Peyer's patch (tissue), 4 donors: ENCODE results near the gene HHIPL2. TPM values are rescaled to one million over a fixed set of nuclear protein-coding genes. Genes with fewer than 3 reads are reported as not detected.
"Not testable (repeated sequence)": the region's sequence is repeated elsewhere in the genome, so short reads cannot be mapped to it uniquely, and the experiment has no call there.

ENCODE experiments used
- DNase-seq, 3 donors: peaks; one replicate each; pipeline ENCODE4 v3.0.0-alpha.2; 2017 to 2019
- H3K27ac ChIP-seq, 4 donors: fragments of 200-600 bp; sonication (generic); one replicate each; pipeline ENCODE4 v1.5.1; 2016 to 2019
- H3K27me3 ChIP-seq, 2 donors: fragments of 200-600 bp; sonication (generic); one replicate each; pipeline ENCODE4 v1.5.1; 2019
- H3K36me3 ChIP-seq, 3 donors: fragments of 200-600 bp; sonication (generic); one replicate each; pipeline ENCODE4 v1.5.1; 2016 to 2019
- H3K4me1 ChIP-seq, 4 donors: fragments of 200-600 bp; sonication (generic); one replicate each; pipeline ENCODE4 v1.5.1; 2016 to 2019
- H3K4me3 ChIP-seq, 4 donors: fragments of 200-600 bp; sonication (generic); 1 replicate in 3 of 4; 2 replicates in 1 of 4; pipeline ENCODE4 v1.5.1; 2016 to 2019; ENCODE audit warnings: mild to moderate bottlenecking in 1 of 4
- H3K9me3 ChIP-seq, 4 donors: fragments of 200-600 bp; sonication (generic); one replicate each; pipeline ENCODE4 v1.5.1; 2016 to 2019; ENCODE audit warnings: mild to moderate bottlenecking in 1 of 4
- CTCF ChIP-seq, 6 experiments: fragments of 450-650 bp in 4 of 6; fragments of 200-600 bp in 2 of 6; sonication (generic) in 1 of 6; IDR thresholded peaks; one replicate each; pipeline ENCODE4 v1.5.1; 2017 to 2019; ENCODE audit warnings: antibody characterized with exemption in 6 of 6, mild to moderate bottlenecking in 3 of 6, moderate library complexity in 1 of 6
- POLR2A ChIP-seq, 2 donors: fragments of 450-650 bp; IDR thresholded peaks; one replicate each; pipeline ENCODE4 v1.5.1; 2017; ENCODE audit warnings: antibody characterized with exemption in 2 of 2, mild to moderate bottlenecking in 2 of 2, moderate library complexity in 2 of 2
- total RNA-seq, 4 donors: library from RNA; depleted of rRNA; stranded (reverse); fragments of >200 nt; gene quantifications; one replicate each; pipeline ENCODE4 v1.1.0, GENCODE V29; 2016

Gene HHIPL2
- total RNA-seq, 4 donors from 2014 or later = 3.3 TPM; not detected in 3

DNA sequence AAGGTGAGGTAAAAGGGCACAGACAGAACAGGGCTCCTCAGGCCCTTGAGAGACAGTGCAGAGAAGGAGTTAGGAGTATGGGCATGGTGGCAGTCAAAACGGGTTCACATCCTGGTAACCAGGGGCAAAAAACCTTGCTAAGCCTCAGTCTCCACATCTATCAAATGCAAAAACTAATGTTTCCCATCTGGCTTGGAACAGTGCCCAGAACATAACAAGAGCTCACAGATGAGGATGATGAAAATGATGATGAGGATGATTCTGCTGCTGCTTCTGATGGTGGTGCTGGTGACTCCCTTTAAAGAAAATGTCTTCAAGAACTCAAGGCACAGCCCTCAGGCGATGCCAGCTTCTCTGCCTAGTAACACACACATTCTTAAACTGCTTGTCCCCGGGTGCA, 24.1 kb downstream of the HHIPL2 start:
- no peak for DNase-seq
- Histone ChIP-seq H3K36me3 (no peaks in the 10 kb centered on the region), H3K27ac (no peak overlapping the region), H3K4me3 (no peak overlapping the region), H3K4me1 (no peaks in the 10 kb centered on the region), H3K9me3 (no peaks in the 10 kb centered on the region), H3K27me3 (no peaks in the 10 kb centered on the region)
- TF ChIP-seq POLR2A (IDR thresholded peaks at IDR 0.05) (no peak), CTCF (IDR thresholded peaks at IDR 0.05) (no peak)

DNA sequence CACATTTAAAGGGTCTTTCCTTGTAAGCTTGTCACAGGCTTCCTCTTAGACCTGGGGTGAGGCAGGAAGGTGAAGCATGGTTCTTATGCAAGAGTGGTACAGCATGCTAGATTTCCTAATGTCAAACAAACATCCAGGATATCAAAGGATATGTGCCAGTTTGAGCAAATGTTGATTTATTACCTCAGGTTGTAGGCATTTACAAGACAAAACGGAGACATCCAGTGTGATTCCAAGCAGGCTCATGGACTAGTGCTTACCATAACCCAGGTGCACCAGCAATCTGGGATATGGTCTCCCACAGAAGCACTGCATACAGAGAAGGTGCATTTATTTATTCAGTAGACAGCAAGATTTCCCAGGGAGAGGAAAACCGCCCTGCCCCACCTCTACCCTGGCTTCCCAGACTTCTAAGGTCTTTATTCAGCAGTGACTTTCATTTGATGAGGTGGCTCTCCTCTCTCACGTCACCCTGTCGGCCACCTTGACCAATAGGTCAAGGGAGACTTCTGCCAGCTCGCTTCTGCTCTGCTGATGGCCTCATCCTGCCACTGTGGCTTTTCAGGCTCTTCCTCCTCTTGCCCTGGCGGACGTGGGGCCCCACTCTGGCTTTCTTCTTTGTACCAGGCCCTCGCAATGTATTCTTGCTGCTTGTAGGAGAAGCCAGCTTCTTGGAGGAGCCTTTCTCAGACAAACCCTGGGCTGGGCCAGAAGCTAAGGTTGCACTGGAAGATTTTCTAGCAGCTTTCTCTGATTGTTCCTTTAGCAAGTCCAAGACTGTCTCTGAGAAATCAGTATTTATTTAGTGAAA, 25.6 kb downstream of the HHIPL2 start:
- no peaks in the 10 kb centered on the region for H3K9me3 ChIP-seq

DNA sequence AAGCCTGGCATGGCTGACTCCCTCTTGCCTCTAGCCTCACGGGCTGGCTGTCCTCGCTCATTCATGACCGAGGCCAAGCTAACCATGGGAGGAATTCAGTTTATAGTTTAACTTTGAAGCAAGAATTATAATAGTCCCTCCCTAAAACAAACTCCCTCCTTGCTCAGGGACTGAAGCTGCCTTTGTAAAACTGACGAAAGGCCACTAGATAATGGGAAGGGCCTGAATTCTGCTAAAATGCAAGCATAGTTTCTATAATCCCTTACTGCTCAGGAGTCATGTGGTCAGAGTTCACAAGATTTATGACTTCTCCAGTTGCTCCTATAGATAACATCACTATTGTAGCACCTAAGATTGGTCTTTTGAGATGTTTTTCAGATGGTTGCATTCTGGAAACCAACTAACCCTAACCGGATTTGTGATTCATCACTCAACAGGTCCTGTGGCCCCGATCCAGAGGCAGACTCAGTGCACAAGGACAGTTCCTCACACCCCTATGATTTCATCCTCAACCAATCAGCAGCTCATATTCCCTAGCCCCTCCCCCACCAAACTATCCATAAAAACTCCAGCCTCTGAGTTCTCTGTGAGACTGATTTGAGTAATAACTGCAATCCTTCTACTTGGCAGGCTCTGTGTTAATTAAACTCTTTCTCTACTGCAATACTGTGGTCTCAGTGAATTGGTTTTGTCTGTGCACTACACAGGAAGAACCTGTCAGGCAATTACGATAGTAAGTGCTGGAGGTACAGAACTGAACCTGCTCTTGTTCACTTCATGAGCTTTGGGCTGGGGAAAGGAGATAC, 26.4 kb downstream of the HHIPL2 start:
- no peak for TF ChIP-seq POLR2A (IDR thresholded peaks at IDR 0.05)
- no peak for TF ChIP-seq CTCF (IDR thresholded peaks at IDR 0.05)
- H3K4me3 ChIP-seq = no peak overlapping the region
- DNase-seq = no peak

More for the DNA sequence above, 25.6 kb downstream of the HHIPL2 start:
- DNase-seq = no peak
- TF ChIP-seq CTCF (IDR thresholded peaks at IDR 0.05) (no peak), POLR2A (IDR thresholded peaks at IDR 0.05) (no peak)
- Histone ChIP-seq H3K36me3 (no peaks in the 10 kb centered on the region), H3K27ac (no peak overlapping the region), H3K4me3 (no peak overlapping the region), H3K27me3 (no peaks in the 10 kb centered on the region), H3K4me1 (no peaks in the 10 kb centered on the region)

DNA sequence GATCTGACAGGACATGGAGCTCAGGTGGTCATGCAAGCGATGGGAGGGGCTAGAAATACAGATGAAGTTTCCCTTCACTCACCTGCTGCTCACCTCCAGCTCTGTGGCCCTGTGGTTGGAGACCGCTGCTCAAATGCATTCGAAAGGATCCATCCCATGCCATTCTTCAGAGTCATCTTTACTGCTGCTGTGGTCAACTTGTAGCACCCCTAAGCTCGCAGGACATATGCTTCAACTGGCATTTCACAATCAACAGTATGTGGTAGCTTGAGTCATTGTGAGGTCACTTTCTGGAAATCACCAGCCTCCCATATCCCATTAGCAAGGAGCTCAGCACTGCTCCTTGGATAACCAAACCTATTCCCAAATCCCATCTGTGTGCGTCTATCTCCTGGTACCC, 58.4 kb downstream of the HHIPL2 start:
- not testable (repeated sequence) for H3K27ac ChIP-seq, H3K4me1 ChIP-seq, H3K36me3 ChIP-seq, H3K4me3 ChIP-seq, H3K27me3 ChIP-seq, DNase-seq, H3K9me3 ChIP-seq

More for the DNA sequence above, 26.4 kb downstream of the HHIPL2 start:
- Histone ChIP-seq H3K36me3 (no peaks in the 10 kb centered on the region), H3K9me3 (no peaks in the 10 kb centered on the region), H3K27ac (no peak overlapping the region), H3K4me1 (no peaks in the 10 kb centered on the region), H3K27me3 (no peaks in the 10 kb centered on the region)

- DNase-seq, H3K27me3 ChIP-seq, H3K36me3 ChIP-seq, H3K9me3 ChIP-seq, H3K27ac ChIP-seq, H3K4me1 ChIP-seq, H3K4me3 ChIP-seq: not testable (repeated sequence)
Observed at GRCh38 chr1:222487774-222488173, 60.1 kb downstream of the HHIPL2 start.

GRCh38 chr1:222484005-222484404, 63.9 kb downstream of the HHIPL2 start:
- not testable (repeated sequence) for H3K27me3 ChIP-seq, H3K4me1 ChIP-seq, H3K27ac ChIP-seq, H3K9me3 ChIP-seq, H3K4me3 ChIP-seq, DNase-seq, H3K36me3 ChIP-seq

DNA sequence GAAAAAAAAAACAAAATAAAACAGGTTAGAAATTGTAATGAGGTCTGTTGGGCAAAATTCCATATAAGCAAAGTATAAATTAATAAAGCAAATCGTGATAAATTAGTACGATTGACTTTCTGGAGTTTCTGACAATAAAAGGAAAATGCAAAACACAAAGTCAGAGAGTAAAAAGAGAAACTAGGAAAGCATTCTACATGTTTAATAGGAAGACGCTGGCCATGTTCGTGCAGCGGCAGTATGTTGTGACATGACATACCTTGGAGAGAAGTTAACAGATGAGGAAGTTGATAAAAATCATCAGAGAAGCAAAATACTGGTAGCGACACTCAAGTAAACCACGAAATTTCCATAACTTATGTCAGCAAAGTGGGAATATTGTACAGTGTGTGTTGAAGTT, 68.3 kb downstream of the HHIPL2 start:
- not testable (repeated sequence) for H3K27ac ChIP-seq, H3K9me3 ChIP-seq, H3K36me3 ChIP-seq, DNase-seq, H3K4me1 ChIP-seq, H3K4me3 ChIP-seq, H3K27me3 ChIP-seq

GRCh38 chr1:222476436-222476835, 71.5 kb downstream of the HHIPL2 start:
- not testable (repeated sequence) for H3K4me3 ChIP-seq, H3K4me1 ChIP-seq, H3K27me3 ChIP-seq, H3K27ac ChIP-seq, H3K9me3 ChIP-seq, DNase-seq, H3K36me3 ChIP-seq

GRCh38 chr1:222473717-222474116, 74.2 kb downstream of the HHIPL2 start:
- H3K27ac ChIP-seq, DNase-seq, H3K36me3 ChIP-seq, H3K4me3 ChIP-seq, H3K27me3 ChIP-seq, H3K4me1 ChIP-seq, H3K9me3 ChIP-seq: not testable (repeated sequence)

GRCh38 chr1:222472776-222473540, 74.9 kb downstream of the HHIPL2 start:
- DNase-seq, H3K4me1 ChIP-seq, H3K36me3 ChIP-seq, H3K27ac ChIP-seq, H3K27me3 ChIP-seq, H3K9me3 ChIP-seq, H3K4me3 ChIP-seq: not testable (repeated sequence)
